Measurements from ENCODE around the gene ASIC5.
A peak's percentile ranks its signal among the peaks of the same experiment; 100 is the strongest.
"Not testable (repeated sequence)": the region's sequence is repeated elsewhere in the genome, so short reads cannot be mapped to it uniquely, and the experiment has no call there.

ASIC5 gene

GRCh38 chr4:155811083-155811482, 55.0 kb downstream of the ASIC5 start:
- H3K4me3 ChIP-seq (ENCODE audit: low read length) = no peak overlapping the region
- DNase-seq (ENCODE audit: low read depth, low spot score) = no peak

GRCh38 chr4:155809835-155810234, 56.2 kb downstream of the ASIC5 start:
- peak; percentile 81 for DNase-seq (ENCODE audit: low read depth, low spot score)
- no peak overlapping the region for H3K4me3 ChIP-seq (ENCODE audit: low read length)

- H3K4me3 ChIP-seq (ENCODE audit: low read length) = no peak overlapping the region
- no peak for DNase-seq (ENCODE audit: low read depth, low spot score)
These were observed 59.1 kb downstream of the ASIC5 start for GRCh38 chr4:155807021-155807420.

- H3K4me3 ChIP-seq (ENCODE audit: low read length) = no peak overlapping the region
- DNase-seq (ENCODE audit: low read depth, low spot score) = no peak
These were observed 61.1 kb downstream of the ASIC5 start for GRCh38 chr4:155805016-155805415.

- DNase-seq (ENCODE audit: low read depth, low spot score) = no peak
These were observed 63.7 kb downstream of the ASIC5 start for GRCh38 chr4:155802190-155802959.

GRCh38 chr4:155800685-155801343, 65.3 kb downstream of the ASIC5 start:
- no peak for DNase-seq (ENCODE audit: low read depth, low spot score)
- no peak overlapping the region for H3K4me3 ChIP-seq (ENCODE audit: low read length)

More at GRCh38 chr4:155802190-155802959, 63.7 kb downstream of the ASIC5 start:
- H3K4me3 ChIP-seq (ENCODE audit: low read length) = no peak overlapping the region

- no peak for DNase-seq (ENCODE audit: low read depth, low spot score)
These were observed 66.3 kb downstream of the ASIC5 start for GRCh38 chr4:155799794-155800123.

GRCh38 chr4:155799116-155799793, 66.8 kb downstream of the ASIC5 start:
- H3K4me3 ChIP-seq (ENCODE audit: low read length) = no peak overlapping the region
- DNase-seq (ENCODE audit: low read depth, low spot score) = no peak

More at GRCh38 chr4:155799794-155800123, 66.3 kb downstream of the ASIC5 start:
- no peak overlapping the region for H3K4me3 ChIP-seq (ENCODE audit: low read length)

- H3K4me3 ChIP-seq (ENCODE audit: low read length); DNase-seq (ENCODE audit: low read depth, low spot score): not testable (repeated sequence)
These were observed 68.5 kb downstream of the ASIC5 start for GRCh38 chr4:155797581-155797980.

- DNase-seq (ENCODE audit: low read depth, low spot score) = peak; percentile 28
- no peak overlapping the region for H3K4me3 ChIP-seq (ENCODE audit: low read length)
These were observed 70.1 kb downstream of the ASIC5 start for GRCh38 chr4:155795991-155796390.

GRCh38 chr4:155794589-155795236, 71.4 kb downstream of the ASIC5 start:
- DNase-seq (ENCODE audit: low read depth, low spot score) = no peak
- H3K4me3 ChIP-seq (ENCODE audit: low read length) = no peak overlapping the region

GRCh38 chr4:155789982-155790381, 76.1 kb downstream of the ASIC5 start:
- no peak for DNase-seq (ENCODE audit: low read depth, low spot score)
- H3K4me3 ChIP-seq (ENCODE audit: low read length) = no peak overlapping the region

- no peak overlapping the region for H3K4me3 ChIP-seq (ENCODE audit: low read length)
- no peak for DNase-seq (ENCODE audit: low read depth, low spot score)
These were observed 76.7 kb downstream of the ASIC5 start for GRCh38 chr4:155789391-155789790.

GRCh38 chr4:155787113-155787710, 78.9 kb downstream of the ASIC5 start:
- no peak overlapping the region for H3K4me3 ChIP-seq (ENCODE audit: low read length)
- peak; percentile 60 for DNase-seq (ENCODE audit: low read depth, low spot score)

- no peak overlapping the region for H3K4me3 ChIP-seq (ENCODE audit: low read length)
- no peak for DNase-seq (ENCODE audit: low read depth, low spot score)
These were observed 80.2 kb downstream of the ASIC5 start for GRCh38 chr4:155785828-155786227.

GRCh38 chr4:155784637-155785036, 81.4 kb downstream of the ASIC5 start:
- H3K4me3 ChIP-seq (ENCODE audit: low read length) = no peak overlapping the region
- DNase-seq (ENCODE audit: low read depth, low spot score) = no peak

- H3K4me3 ChIP-seq (ENCODE audit: low read length) = no peak overlapping the region
- DNase-seq (ENCODE audit: low read depth, low spot score) = no peak
These were observed 84.7 kb downstream of the ASIC5 start for GRCh38 chr4:155781249-155781831.

- no peak overlapping the region for H3K4me3 ChIP-seq (ENCODE audit: low read length)
- DNase-seq (ENCODE audit: low read depth, low spot score) = no peak
These were observed 85.3 kb downstream of the ASIC5 start for GRCh38 chr4:155780775-155781174.
